Activated CD4-positive, alpha-beta T cell treated with anti-CD3 and anti-CD28 coated beads, Interleukin-2, Interleukin-4, amounts not matched to agents 100 ng/mL and 50 ng/mL, durations not matched to agents 16 hours and 8 hours (primary cell): Measurements from ENCODE around the gene GNAI3.
A peak's percentile ranks its signal among the peaks of the same experiment; 100 is the strongest.

Experiments used
- DNase-seq: peaks from one replicate; pipeline ENCODE4 v3.0.0-alpha.2; 2020; ENCODE audit warnings: low spot score

The GNAI3 gene

DNA sequence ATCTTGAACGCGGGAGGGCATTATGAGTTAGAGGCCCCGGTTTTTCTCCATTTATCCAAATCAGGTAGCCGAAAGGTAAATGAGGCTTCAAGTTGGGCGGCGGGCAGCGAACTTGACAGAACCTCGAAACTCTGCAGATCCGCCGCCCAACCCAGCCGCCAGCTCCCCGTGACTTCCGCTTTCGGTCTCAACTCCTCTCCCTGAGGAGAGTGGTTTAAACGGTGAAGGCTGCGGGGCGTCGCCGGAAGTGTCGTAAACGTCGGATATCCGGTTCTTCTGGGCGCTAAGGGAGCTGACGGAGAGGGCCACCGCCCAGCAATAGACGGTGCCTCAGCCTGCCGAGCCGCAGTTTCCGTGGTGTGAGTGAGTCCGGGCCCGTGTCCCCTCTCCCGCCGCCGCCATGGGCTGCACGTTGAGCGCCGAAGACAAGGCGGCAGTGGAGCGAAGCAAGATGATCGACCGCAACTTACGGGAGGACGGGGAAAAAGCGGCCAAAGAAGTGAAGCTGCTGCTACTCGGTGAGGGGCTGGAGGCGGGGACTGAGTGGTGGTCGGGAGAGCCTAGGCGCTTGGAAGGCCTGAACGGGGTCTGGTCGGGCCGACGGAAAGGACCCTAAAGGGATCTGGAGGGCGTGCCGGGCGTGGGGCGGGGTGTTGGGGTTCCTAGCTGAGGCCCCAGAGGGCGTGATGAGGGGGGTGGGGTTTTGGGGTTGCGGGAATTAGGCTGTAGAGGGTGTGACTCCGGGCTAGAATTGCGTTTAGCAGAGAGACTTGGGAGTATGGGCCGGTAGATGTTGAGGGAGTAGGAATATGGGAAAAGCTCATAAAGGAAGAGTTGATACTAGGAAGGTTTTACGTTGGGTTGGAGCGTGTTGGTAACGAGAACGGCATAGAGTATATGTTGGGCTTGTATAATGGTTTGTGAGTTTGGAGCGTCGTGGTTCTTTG is at the start of gene GNAI3:
Gene GNAI3 (plus strand): TSS at position 295 of the 947 bp plus-strand sequence. CDS start 106 bp downstream, at position 401.
- peak; percentile 96 for DNase-seq

GRCh38 chr1:109499081-109499480 is 49.3 kb upstream of the GNAI3 start:
- no peak for DNase-seq

DNA sequence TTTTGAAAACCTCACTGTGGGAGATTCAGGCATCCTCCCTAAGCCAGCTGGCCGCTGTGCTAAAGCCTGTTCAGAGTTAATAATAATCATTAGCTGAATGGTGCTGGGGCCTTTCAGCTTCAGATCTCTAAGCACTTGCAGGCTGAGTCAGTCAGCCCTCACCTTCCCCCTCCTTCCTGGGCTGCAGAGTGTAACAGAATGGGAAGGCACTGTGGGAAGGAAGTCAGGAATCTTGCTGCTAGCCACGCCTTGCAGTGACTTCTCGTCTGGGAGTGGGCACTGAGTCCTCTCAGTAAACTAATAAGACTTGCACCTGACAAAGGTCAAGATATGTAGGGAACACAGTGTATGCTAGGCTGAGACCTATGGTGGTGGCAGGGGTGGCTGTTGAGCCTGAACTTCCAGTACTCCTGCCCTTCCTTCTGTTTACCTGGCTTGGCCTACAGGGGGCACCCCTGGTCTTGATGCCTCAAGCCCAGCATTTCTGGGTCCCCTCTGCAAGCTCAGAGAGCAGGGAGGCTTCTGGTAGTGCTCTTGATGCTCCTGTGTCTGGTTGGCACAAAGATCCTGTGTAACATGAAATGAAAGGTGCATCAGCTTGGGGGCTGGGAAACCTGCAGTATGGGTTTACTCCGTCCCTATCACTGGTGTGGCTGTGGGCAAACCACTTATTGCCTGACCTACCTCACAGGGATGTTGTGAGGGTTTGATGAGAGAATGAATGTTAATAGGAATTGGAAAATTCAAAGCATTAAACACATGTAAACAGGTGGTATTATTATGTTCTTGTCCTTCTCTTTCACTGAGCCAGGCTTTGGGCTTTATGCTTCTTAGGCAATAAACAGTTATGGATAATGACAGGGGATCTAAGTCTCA is 48.5 kb upstream of the GNAI3 start:
- peak; percentile 34 for DNase-seq

DNA sequence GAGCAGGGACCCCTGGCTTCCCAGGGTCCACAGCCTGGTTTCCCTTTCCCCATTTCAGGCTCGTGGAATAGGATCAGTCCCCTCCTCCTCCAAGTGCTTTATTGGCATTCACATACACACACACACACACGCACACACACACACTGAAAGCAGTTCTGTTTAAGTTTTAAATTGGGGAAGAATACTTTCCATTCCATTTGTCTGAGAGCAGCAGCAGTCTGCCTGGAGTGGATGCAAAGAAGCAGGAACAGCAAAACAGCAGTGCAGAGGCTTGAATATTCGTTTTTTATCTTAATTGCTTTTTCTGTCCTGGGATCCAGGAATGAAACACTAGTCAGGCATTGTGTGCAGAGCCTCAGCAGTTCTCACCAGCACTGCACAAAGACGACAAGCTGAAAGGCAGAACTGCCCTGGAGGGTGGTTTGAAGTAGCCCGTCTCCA is 47.5 kb upstream of the GNAI3 start:
- DNase-seq = no peak

DNA sequence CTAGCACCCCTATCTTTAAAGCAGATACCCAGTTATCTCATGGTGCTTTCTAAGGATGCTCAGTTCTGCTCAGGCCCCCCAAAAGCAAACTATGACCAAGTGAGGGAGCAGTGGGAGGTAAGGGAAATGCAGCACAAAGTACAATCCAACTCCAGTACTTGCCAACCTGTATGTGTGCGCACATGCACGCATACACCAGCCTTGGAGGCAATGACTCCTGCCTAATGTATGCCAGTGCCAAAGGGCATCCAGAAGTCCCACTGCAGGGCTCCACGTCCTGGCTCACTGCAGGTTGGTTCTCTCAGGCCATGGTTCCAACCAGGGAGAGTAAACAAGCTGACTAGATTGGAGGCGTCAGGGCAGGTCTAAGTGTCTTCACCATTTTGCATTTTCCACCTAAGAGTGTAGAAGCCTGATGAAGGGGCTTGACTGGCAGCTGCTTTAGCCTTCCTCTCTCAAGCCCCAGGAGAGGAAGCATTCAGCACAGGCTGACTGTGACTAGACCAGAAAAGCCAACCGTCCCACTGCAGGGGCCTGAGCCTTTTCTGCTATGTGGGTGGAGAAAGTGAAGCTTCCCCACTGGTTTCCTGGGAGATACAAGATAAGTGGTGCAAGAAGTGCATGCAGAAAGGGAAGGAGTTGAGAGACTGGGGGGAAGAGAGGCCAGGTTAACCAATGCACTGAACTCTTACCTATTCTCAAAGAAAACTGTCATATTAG is 46.6 kb upstream of the GNAI3 start:
- no peak for DNase-seq

DNA sequence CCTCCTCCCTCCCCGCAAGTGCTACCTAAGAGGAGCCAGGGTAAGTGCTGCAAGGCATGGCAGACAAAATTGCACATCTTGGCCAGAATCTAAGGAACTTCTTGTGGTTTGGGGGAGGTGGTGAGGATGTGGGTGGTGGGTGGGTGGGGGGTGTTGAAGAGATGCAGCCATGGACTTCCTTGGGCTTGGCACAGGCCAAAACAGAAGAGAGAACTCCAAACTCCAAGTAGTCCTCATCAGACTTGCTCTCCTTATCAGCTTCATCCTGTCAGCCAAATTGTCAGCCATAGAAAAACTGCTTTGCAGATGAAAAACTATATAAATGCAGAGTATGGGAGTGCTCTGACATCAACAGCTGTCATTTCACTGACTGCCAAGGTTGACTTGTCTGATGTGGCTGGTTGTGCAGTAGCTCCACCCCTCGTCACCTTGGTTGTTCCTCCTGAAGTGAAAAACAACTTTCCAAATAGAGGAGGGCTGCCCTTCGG is 46.0 kb upstream of the GNAI3 start:
- peak; percentile 9 for DNase-seq

- DNase-seq = no peak
These were observed 44.5 kb upstream of the GNAI3 start for GRCh38 chr1:109503935-109504334.

- DNase-seq = no peak
These were observed 43.4 kb upstream of the GNAI3 start for GRCh38 chr1:109504974-109505373.

DNA sequence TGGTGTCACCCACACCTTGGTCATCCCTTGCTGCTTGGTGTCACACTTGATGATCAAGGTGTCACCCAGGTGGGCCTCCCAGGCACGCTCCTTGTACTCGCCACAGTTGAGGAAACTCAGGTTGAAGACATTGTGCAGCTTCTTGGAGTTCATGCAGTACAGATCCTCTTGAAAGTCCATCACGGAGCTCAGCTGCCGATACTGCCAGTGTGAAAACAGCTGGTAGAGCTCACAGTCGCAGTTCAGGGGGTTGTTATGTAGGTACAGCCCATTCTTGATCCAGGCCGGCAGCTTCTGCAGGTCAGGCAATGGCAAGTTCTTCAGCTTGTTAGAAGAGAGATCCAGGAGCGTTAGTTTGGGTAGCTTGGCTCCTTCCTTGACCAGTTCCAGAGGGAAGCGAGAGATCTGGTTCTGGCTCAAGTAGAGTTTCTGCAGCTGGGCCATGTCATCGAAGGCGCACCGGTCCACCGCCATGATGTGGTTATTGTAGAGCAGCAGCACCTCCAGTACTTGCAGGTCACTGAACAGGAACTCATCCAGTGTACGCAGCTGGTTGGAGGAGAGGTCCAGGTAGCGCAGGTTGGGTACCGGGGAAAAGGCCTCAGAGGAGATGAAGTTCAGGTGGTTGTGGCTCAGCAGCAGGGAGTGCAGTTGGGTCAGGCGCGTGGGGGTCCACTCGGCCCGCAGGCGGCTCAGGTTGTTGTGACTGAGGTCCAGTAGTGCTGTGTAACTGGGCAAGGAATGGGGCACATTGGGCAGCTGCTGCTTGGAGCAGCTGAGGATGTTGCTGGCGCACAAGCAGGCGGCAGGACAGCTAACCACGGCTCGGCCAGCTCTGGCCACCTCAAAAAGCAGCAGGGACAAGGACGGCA is 40.2 kb upstream of the GNAI3 start:
- DNase-seq = no peak

- DNase-seq = no peak
These were observed 39.6 kb upstream of the GNAI3 start for GRCh38 chr1:109508873-109509175.

DNA sequence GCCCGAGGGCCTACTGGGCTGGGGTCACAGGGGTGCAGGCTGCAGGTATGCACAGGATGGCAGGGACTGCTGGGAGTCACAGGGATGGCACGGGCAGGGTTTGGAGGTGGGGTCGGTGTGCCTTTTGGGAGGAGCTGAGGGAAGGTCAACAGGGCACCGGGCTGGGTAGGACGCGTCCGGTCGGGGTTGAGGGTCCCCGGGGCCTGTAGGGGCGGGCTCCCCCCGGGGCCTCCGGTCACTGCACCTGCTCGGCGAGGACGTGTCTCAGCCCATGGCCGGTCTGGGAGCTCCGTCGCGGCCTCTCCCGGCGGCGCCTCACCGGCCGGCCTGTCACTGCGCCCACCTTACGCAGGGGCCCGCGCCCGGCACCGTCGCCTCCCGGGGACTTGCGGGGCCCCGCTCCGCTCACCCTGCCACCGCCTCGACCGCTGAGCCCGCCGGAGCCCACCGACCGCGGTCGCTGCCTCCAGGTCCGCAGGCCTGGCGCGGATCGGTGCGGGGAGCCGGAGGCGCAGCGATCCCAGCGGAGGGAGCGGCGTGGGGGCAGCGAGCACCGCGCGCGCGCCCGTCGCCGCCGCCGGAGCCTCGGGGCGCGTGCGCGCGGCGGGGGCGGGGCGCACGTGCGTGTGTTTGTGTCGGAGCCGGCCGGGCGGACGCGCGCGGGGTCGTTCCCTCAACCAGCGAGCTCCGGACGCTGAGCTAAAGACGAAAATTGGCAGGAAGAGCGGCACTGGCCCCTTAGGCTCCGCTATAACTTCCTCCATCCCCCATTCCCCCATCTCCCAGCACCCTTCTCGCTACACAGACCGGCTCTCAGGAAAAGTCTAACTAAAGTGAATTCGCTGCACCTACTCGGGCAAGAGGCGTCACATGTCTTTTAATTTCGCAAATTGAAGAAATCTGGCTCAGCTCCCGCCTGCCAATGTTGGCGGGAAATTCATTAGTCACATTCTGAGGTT is 39.0 kb upstream of the GNAI3 start, which contains the start of gene AMIGO1:
Gene AMIGO1 (minus strand): TSS at position 552 of the 959 bp plus-strand sequence. CDS start 815 bp downstream, outside the sequence.
- DNase-seq = peak; percentile 19

DNA sequence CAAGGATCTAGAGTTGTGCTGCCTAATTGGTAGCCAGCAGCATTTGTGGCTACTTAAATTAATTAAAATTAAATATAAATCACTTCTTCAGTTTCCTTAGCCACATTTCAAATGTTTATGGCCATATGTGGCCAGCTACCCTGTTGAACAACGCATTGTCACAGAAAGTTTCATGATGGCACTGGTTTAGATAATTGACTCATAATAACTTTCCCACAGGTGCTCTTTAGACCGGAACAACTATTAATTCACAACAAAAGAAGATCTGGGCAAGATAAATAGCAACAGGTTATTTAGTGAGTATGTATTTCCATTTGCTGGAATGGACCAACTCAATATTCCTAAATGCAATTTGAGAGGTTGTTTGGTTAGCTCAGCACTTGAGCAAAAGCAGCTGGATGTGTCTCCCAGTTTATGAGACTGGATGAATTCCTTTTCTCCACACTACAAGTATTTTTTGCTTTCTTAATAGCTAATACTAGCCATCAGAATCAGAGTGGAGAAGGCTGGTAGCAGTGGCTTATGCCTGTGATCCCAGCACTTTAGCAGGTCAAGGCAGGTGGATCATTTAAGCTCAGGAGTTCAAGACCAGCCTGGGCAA is 35.2 kb upstream of the GNAI3 start:
- DNase-seq = no peak

GRCh38 chr1:109514846-109515245 is 33.6 kb upstream of the GNAI3 start:
- DNase-seq = no peak

DNA sequence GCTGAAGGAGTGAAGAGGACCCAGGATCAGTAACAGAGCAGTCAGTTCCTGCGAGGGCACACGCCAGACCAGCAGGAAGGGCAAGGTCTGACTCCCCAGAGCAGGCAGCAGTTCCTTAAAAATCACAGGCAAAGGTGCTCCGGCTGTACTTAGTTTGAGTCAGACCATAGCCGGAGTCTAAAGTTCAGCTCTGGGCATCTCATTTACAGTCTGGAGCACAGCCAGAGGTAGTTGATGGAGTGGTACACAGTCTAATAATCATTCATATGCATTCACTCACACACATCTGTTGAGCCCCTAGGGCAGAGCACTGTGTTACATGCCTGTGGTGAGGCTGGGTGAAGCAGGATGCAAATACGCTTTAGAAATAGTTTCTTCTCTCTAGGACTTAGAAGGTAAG is 31.5 kb upstream of the GNAI3 start:
- no peak for DNase-seq

GRCh38 chr1:109517337-109517736 is 31.1 kb upstream of the GNAI3 start:
- DNase-seq = no peak

GRCh38 chr1:109521002-109521951 is 27.1 kb upstream of the GNAI3 start:
- no peak for DNase-seq

- no peak for DNase-seq
These were observed 26.4 kb upstream of the GNAI3 start for GRCh38 chr1:109522026-109522425.

DNA sequence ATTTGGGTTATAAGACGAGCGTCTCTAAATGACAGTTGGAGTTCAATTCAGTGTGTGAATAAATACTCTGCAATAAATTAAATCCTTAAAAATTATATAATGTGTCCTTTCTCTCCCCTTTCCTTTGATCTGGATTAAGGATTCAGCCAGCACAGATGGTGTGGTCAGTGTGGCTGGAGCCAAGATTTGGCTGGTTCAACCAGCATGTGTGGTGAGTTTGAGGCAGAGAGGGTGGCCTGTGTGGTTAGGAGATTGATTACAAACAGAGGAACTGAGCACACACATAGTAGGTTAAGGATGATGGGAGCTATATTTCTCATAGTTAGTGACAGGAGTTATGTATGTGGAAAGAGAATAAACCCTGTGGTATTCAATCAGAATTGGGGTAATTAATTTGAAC is 24.7 kb upstream of the GNAI3 start:
- DNase-seq = no peak
